K562 (cell line): Measurements from ENCODE around the gene GPHA2. TPM values are rescaled to one million over a fixed set of nuclear protein-coding genes. Genes with fewer than 3 reads are reported as not detected.

ENCODE experiments used
- FOXK2 ChIP-seq, 2 experiments: fragments of 450-650 bp; IDR thresholded peaks in 1 of 2; conservative IDR thresholded peaks in 1 of 2; 2 replicates each; pipeline ENCODE4 v1.6.1; 2016; ENCODE audit warnings: low read depth in 2 of 2, mild to moderate bottlenecking in 1 of 2
- FOXP1 ChIP-seq: sonication (generic); formaldehyde crosslinking; IDR thresholded peaks from 2 replicates; pipeline ENCODE4 v1.8.0; 2022; ENCODE audit warnings: mild to moderate bottlenecking, missing genetic modification reagents
- GTF2E2 ChIP-seq: fragments of 200-800 bp; sonication (Bioruptor generic); IDR thresholded peaks from 2 replicates; pipeline ENCODE4 v1.6.1; 2016; ENCODE audit warnings: missing genetic modification characterization, missing compliant biosample characterization
- LCOR ChIP-seq: sonication (generic); formaldehyde crosslinking; IDR thresholded peaks from 2 replicates; pipeline ENCODE4 v1.8.0; 2022; ENCODE audit warnings: mild to moderate bottlenecking, missing genetic modification reagents
- MEF2D ChIP-seq: conservative IDR thresholded peaks from 2 replicates; pipeline ENCODE4 v1.6.1; 2016; ENCODE audit warnings: low read depth, missing genetic modification characterization, missing compliant biosample characterization
- MIER1 ChIP-seq: fragments of 450-650 bp; IDR thresholded peaks from 2 replicates; pipeline ENCODE4 v1.6.1; 2016; ENCODE audit warnings: antibody characterized with exemption, mild to moderate bottlenecking, low read depth
- NCOA2 ChIP-seq, 2 experiments: fragments of 450-650 bp; IDR thresholded peaks; 2 replicates each; pipeline ENCODE4 v1.6.1; 2018; ENCODE audit warnings: mild to moderate bottlenecking in 2 of 2, moderate library complexity in 1 of 2; ENCODE audit not compliant: partially characterized antibody in 2 of 2
- PBX2 ChIP-seq, 2 experiments: IDR thresholded peaks in 1 of 2; conservative IDR thresholded peaks in 1 of 2; 2 replicates each; pipeline ENCODE4 v1.6.1; 2016; ENCODE audit warnings: low read depth in 2 of 2, mild to moderate bottlenecking in 1 of 2, missing compliant biosample characterization in 1 of 2, missing genetic modification characterization in 1 of 2, moderate library complexity in 1 of 2
- PHF20 ChIP-seq: fragments of 450-650 bp; IDR thresholded peaks from 2 replicates; pipeline ENCODE4 v1.6.1; 2018; ENCODE audit not compliant: partially characterized antibody
- SUPT5H ChIP-seq: fragments of 450-650 bp; IDR thresholded peaks from 2 replicates; pipeline ENCODE4 v1.6.1; 2016
- ZBTB40 ChIP-seq, 2 experiments: fragments of 450-650 bp in 1 of 2; sonication (generic) in 1 of 2; formaldehyde crosslinking in 1 of 2; IDR thresholded peaks; 2 replicates each; pipeline versions ENCODE4 v1.7.1 to v1.9.0; 2016 to 2022; ENCODE audit warnings: inconsistent platforms in 1 of 2, mild to moderate bottlenecking in 1 of 2, missing genetic modification reagents in 1 of 2
- ZKSCAN1 ChIP-seq: fragments of 150-350 bp; IDR thresholded peaks from 2 replicates; pipeline ENCODE4 v1.6.1; 2016; ENCODE audit warnings: low read depth, low read length
- ZNF184 ChIP-seq: sonication (generic); formaldehyde crosslinking; IDR thresholded peaks from 2 replicates; pipeline ENCODE4 v1.5.0; 2020; ENCODE audit warnings: missing genetic modification reagents
- polyA plus RNA-seq, 8 experiments: library from polyadenylated mRNA; depleted of rRNA in 4 of 8; stranded (reverse) in 5 of 8; unstranded in 3 of 8; fragments of >200 nt; fragmentation: Nextera tagmentation in 2 of 8; fragmentation: Illumina TruSeq in 1 of 8; extraction: Ambion mirVana in 2 of 8; extraction: Trizol in 1 of 8; gene quantifications; 2 replicates each; pipeline versions ENCODE4 v1.2.1 to v1.2.3, GENCODE V29; 2011 to 2014; ENCODE audit warnings: inconsistent platforms in 1 of 8, missing spikeins in 1 of 8
- total RNA-seq, 7 experiments: library from RNA; depleted of rRNA in 6 of 7; stranded (reverse); fragments of >200 nt in 6 of 7; fragmentation: Illumina TruSeq in 2 of 7; extraction: Trizol in 2 of 7; gene quantifications; 2 replicates each; pipeline versions ENCODE4 v1.2.1 to v1.2.3, GENCODE V29; 2011 to 2021; ENCODE audit warnings: low replicate concordance in 1 of 7

GPHA2 gene
- total and polyA plus RNA-seq, 9 of the 15 experiments (the other 6 are each of a cell fraction or from before 2014, with no cell fraction given), result 0.17 to 0.22 TPM; not detected in 7

GRCh38 chr11:64916775-64917662, 18.7 kb downstream of the GPHA2 start, which contains the start of gene ATG2A (continued):
- TF ChIP-seq ZBTB40 (IDR thresholded peaks at IDR 0.05) (0 out of 2 replicates have a peak, but pooled peaks have one; percentile 31), ZBTB40 (CRISPR knock-in tag; IDR thresholded peaks at IDR 0.05) (no peak), MIER1 (no peak), PBX2 (CRISPR knock-in tag; IDR thresholded peaks at IDR 0.05; ENCODE audit: low read depth) (no peak), PBX2 (tag; conservative IDR thresholded peaks at IDR 0.05; ENCODE audit: low read depth) (peak; percentile 77), LCOR (CRISPR knock-in tag) (peak; percentile 30; the same call in 1 of the 2 replicates), ZKSCAN1 (no peak), FOXP1 (no peak), ZNF184 (no peak), MEF2D (no peak), GTF2E2 (tag) (no peak), SUPT5H (peak; percentile 88), NCOA2 (IDR thresholded peaks at IDR 0.05; ENCODE audit: partially characterized antibody in 2 of 2) (no peak), PHF20 (peak; percentile 74), FOXK2 (conservative IDR thresholded peaks at IDR 0.05 in 1 of 2, IDR thresholded peaks at IDR 0.05 in 1 of 2; ENCODE audit: low read depth in 2 of 2) (peak in 1 of 2 experiments; percentile 85; a peak in 3 of 4 replicates)
